Activated B cell treated with CpG ODN at 0.5 μM for 24 hours (primary cell): ENCODE data around the gene AFF3. TPM values are rescaled to one million over a fixed set of nuclear protein-coding genes. Genes with fewer than 3 reads are reported as not detected.
"Not testable (repeated sequence)": the region's sequence is repeated elsewhere in the genome, so short reads cannot be mapped to it uniquely, and the experiment has no call there.

Experiments
- ATAC-seq: fragments of 200-7000 bp; cut with Tn5 transposase; one replicate; pipeline ENCODE4 v1.10.0; 2021; ENCODE audit warnings: low read depth, mild to moderate bottlenecking, moderate library complexity
- CTCF ChIA-PET: fragments of 350-600 bp; sonication (Branson Sonifier 250); formaldehyde crosslinking; loops from one replicate; lab custom pipeline; 2021; ENCODE audit warnings: antibody characterized with exemption; lab: Charles Lee
- POLR2A ChIA-PET: fragments of 350-600 bp; sonication (Branson Sonifier 250); formaldehyde crosslinking; loops from one replicate; lab custom pipeline; 2021; ENCODE audit warnings: antibody characterized with exemption; lab: Charles Lee
- DNase-seq: peaks from one replicate; pipeline ENCODE4 v3.0.0; 2022
- H3K27ac Mint-ChIP-seq: one replicate; pipeline ENCODE4 v1.8.0; 2020; ENCODE audit warnings: mixed read lengths
- H3K27me3 Mint-ChIP-seq: one replicate; pipeline ENCODE4 v1.8.0; 2021; ENCODE audit warnings: mixed read lengths
- H3K36me3 Mint-ChIP-seq: one replicate; pipeline ENCODE4 v1.8.0; 2021; ENCODE audit warnings: low read depth, mixed read lengths
- H3K4me1 Mint-ChIP-seq: one replicate; pipeline ENCODE4 v1.8.0; 2021; ENCODE audit warnings: mixed read lengths
- H3K4me3 Mint-ChIP-seq: one replicate; pipeline ENCODE4 v1.8.0; 2020; ENCODE audit warnings: mild to moderate bottlenecking, mixed read lengths
- H3K9me3 Mint-ChIP-seq: one replicate; pipeline ENCODE4 v1.8.0; 2020; ENCODE audit warnings: mixed read lengths
- CTCF ChIP-seq: fragments of 200-600 bp; IDR thresholded peaks from one replicate; pipeline ENCODE4 v1.8.0; 2022; ENCODE audit warnings: antibody characterized with exemption, mild to moderate bottlenecking
- intact Hi-C: fragments of 100-400 bp; cut with micrococcal nuclease; formaldehyde crosslinking; loops from one replicate; pipeline ENCODE4 v1.15.1; 2024
- total RNA-seq: library from RNA; stranded (reverse); gene quantifications from 2 replicates; pipeline ENCODE4 v1.2.3, GENCODE V29; 2022

The AFF3 gene
- total RNA-seq, 1 donor from 2014 or later: 271 TPM

DNA sequence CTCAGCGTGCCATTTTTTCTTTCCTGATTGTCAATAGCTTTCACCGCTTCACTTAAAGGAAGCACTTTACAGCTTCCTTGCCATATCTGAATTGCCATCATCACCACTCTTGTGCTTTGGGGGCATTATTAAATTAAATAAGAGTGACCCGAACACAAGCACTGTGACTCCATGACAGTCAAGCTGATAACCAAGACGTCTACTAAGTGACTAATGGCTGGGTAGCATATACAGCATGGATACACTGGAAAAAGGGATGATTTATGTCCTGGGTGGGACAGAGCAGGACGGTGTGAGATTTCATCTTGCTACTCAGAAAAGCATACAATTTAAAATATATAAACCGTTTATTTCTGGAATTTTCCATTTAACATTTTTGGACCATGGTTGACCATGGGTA is 24.3 kb upstream of the AFF3 start:
- no peak for ATAC-seq
- Mint-ChIP-seq H3K4me3 (no peak overlapping the region), H3K9me3 (peaks cover 2% of the 10 kb centered on the region), H3K4me1 (no peaks in the 10 kb centered on the region), H3K27ac (no peak overlapping the region), H3K36me3 (no peaks in the 10 kb centered on the region), H3K27me3 (no peaks in the 10 kb centered on the region)
- no peak for DNase-seq
- TF ChIP-seq CTCF: no peak
- POLR2A ChIA-PET: no interaction called here
- intact Hi-C loops: no loop called here
- CTCF ChIA-PET: no interaction called here

- DNase-seq (no peak), ATAC-seq (no peak)
- CTCF ChIA-PET: no interaction called here
- Mint-ChIP-seq H3K9me3 (peaks cover 2% of the 10 kb centered on the region), H3K4me1 (no peaks in the 10 kb centered on the region), H3K27me3 (no peaks in the 10 kb centered on the region), H3K4me3 (no peak overlapping the region), H3K27ac (no peak overlapping the region), H3K36me3 (no peaks in the 10 kb centered on the region)
- POLR2A ChIA-PET: no interaction called here
- TF ChIP-seq CTCF: no peak
- intact Hi-C loops: no loop called here
Observed at GRCh38 chr2:100163605-100164004, 21.2 kb upstream of the AFF3 start.

GRCh38 chr2:100161945-100162620 is 19.7 kb upstream of the AFF3 start:
- no peaks in the 10 kb centered on the region for H3K4me1 Mint-ChIP-seq
- no peaks in the 10 kb centered on the region for H3K36me3 Mint-ChIP-seq
- POLR2A ChIA-PET: interaction anchor here (0.8 kb wide), 1 partner anchor 19 kb away, joined by 3 read pairs; the partner anchor contains the start of gene AFF3

GRCh38 chr2:100160396-100160795 is 18.0 kb upstream of the AFF3 start:
- H3K36me3 Mint-ChIP-seq: no peaks in the 10 kb centered on the region
- no peaks in the 10 kb centered on the region for H3K27me3 Mint-ChIP-seq
- no peak for TF ChIP-seq CTCF
- POLR2A ChIA-PET: no interaction called here
- DNase-seq (no peak), ATAC-seq (no peak)
- no peaks in the 10 kb centered on the region for H3K4me1 Mint-ChIP-seq
- H3K4me3 Mint-ChIP-seq: no peak overlapping the region
- intact Hi-C loops: no loop called here
- CTCF ChIA-PET: no interaction called here
- no peak overlapping the region for H3K27ac Mint-ChIP-seq
- peaks cover 2% of the 10 kb centered on the region for H3K9me3 Mint-ChIP-seq

More at GRCh38 chr2:100161945-100162620, 19.7 kb upstream of the AFF3 start:
- CTCF ChIA-PET: no interaction called here
- intact Hi-C loops: no loop called here
- Mint-ChIP-seq H3K27ac (no peak overlapping the region), H3K27me3 (no peaks in the 10 kb centered on the region), H3K9me3 (peaks cover 2% of the 10 kb centered on the region), H3K4me3 (no peak overlapping the region)
- ATAC-seq (no peak), DNase-seq (no peak)
- no peak for TF ChIP-seq CTCF

GRCh38 chr2:100151832-100152231 is 9.4 kb upstream of the AFF3 start:
- H3K36me3 Mint-ChIP-seq, ATAC-seq, H3K4me3 Mint-ChIP-seq, DNase-seq, H3K9me3 Mint-ChIP-seq, CTCF ChIA-PET, H3K27me3 Mint-ChIP-seq, H3K27ac Mint-ChIP-seq, intact Hi-C loops: not testable (repeated sequence)
- POLR2A ChIA-PET: interaction anchor here (2.2 kb wide), 1 partner anchor 10 kb away, joined by 16 read pairs; the partner anchor contains the start of gene AFF3
- H3K4me1 Mint-ChIP-seq: peaks cover 11% of the 10 kb centered on the region
